Dendritic cell treated with granulocyte-macrophage colony-stimulating factor and Interleukin-4, amounts not matched to agents 40 ng/mL and 50 ng/mL, for 4 days (primary cell): ENCODE data around the gene GNB2.

Experiments
- H3K27ac Mint-ChIP-seq: one replicate; pipeline ENCODE4 v1.8.0; 2022; ENCODE audit warnings: mild to moderate bottlenecking, mixed read lengths
- H3K27me3 Mint-ChIP-seq: one replicate; pipeline ENCODE4 v1.8.0; 2022; ENCODE audit warnings: mild to moderate bottlenecking, mixed read lengths
- H3K36me3 Mint-ChIP-seq: one replicate; pipeline ENCODE4 v1.8.0; 2022; ENCODE audit warnings: low read depth, mixed read lengths
- H3K4me1 Mint-ChIP-seq: one replicate; pipeline ENCODE4 v1.8.0; 2022; ENCODE audit warnings: low read depth, mixed read lengths
- H3K4me3 Mint-ChIP-seq: one replicate; pipeline ENCODE4 v1.8.0; 2022; ENCODE audit warnings: mild to moderate bottlenecking, moderate library complexity, mixed read lengths
- H3K9me3 Mint-ChIP-seq: one replicate; pipeline ENCODE4 v1.8.0; 2022; ENCODE audit warnings: mixed read lengths
- intact Hi-C: fragments of 100-400 bp; cut with micrococcal nuclease; formaldehyde crosslinking; loops from one replicate; pipeline ENCODE4 v1.15.0; 2022

The GNB2 gene

GRCh38 chr7:100726996-100727761 is 53.6 kb downstream of the GNB2 start:
- H3K36me3 Mint-ChIP-seq = no peaks in the 10 kb centered on the region
- H3K9me3 Mint-ChIP-seq = no peaks in the 10 kb centered on the region
- H3K27ac Mint-ChIP-seq = no peak overlapping the region
- peaks cover 12% of the 10 kb centered on the region for H3K4me1 Mint-ChIP-seq
- no peak overlapping the region for H3K4me3 Mint-ChIP-seq
- intact Hi-C loops = no loop called here
- H3K27me3 Mint-ChIP-seq = peaks cover 48% of the 10 kb centered on the region

GRCh38 chr7:100728196-100728595 is 54.7 kb downstream of the GNB2 start:
- peaks cover 12% of the 10 kb centered on the region for H3K4me1 Mint-ChIP-seq
- H3K36me3 Mint-ChIP-seq = no peaks in the 10 kb centered on the region
- H3K4me3 Mint-ChIP-seq = no peak overlapping the region
- H3K9me3 Mint-ChIP-seq = no peaks in the 10 kb centered on the region
- intact Hi-C loops = no loop called here
- peaks cover 41% of the 10 kb centered on the region for H3K27me3 Mint-ChIP-seq
- H3K27ac Mint-ChIP-seq = no peak overlapping the region
